H9 (cell line): ENCODE data around the gene SDE2. TPM values are rescaled to one million over a fixed set of nuclear protein-coding genes. Genes with fewer than 3 reads are reported as not detected.

Experiments used
- DNase-seq: peaks from one replicate; pipeline ENCODE4 v3.0.0-alpha.2; 2017
- H2AFZ ChIP-seq: one replicate; pipeline ENCODE4 v1.6.1; 2013; ENCODE audit warnings: mild to moderate bottlenecking, low read length, control low read depth, moderate library complexity
- H2AK5ac ChIP-seq: 2 replicates; pipeline ENCODE4 v1.6.1; 2013; ENCODE audit warnings: low read length, control low read depth, mixed read lengths; ENCODE audit not compliant: insufficient read length
- H2BK120ac ChIP-seq: one replicate; pipeline ENCODE4 v1.6.1; 2013; ENCODE audit warnings: low read depth, mild to moderate bottlenecking, low read length, control low read depth, inconsistent platforms; ENCODE audit not compliant: poor library complexity, severe bottlenecking
- H2BK12ac ChIP-seq: 2 replicates; pipeline ENCODE4 v1.6.1; 2013; ENCODE audit warnings: low read length, control low read depth, mixed read lengths, low read depth; ENCODE audit not compliant: insufficient read length
- H2BK15ac ChIP-seq: 2 replicates; pipeline ENCODE4 v1.6.1; 2013; ENCODE audit warnings: low read depth, low read length, control low read depth
- H2BK20ac ChIP-seq: one replicate; pipeline ENCODE4 v1.6.1; 2013; ENCODE audit warnings: low read depth, mild to moderate bottlenecking, low read length, control low read depth, inconsistent platforms; ENCODE audit not compliant: poor library complexity, severe bottlenecking
- H2BK5ac ChIP-seq: 2 replicates; pipeline ENCODE4 v1.6.1; 2013; ENCODE audit warnings: low read length, control low read depth, mixed read lengths; ENCODE audit not compliant: insufficient read length
- H3K14ac ChIP-seq: 2 replicates; pipeline ENCODE4 v1.6.1; 2013; ENCODE audit warnings: low read length, control low read depth; ENCODE audit not compliant: insufficient read depth
- H3K18ac ChIP-seq: 2 replicates; pipeline ENCODE4 v1.6.1; 2013; ENCODE audit warnings: low read depth, mild to moderate bottlenecking, mixed read lengths, low read length, control low read depth; ENCODE audit not compliant: insufficient read length
- H3K23ac ChIP-seq: 2 replicates; pipeline ENCODE4 v1.6.1; 2013; ENCODE audit warnings: low read length, control low read depth, mixed read lengths, low read depth; ENCODE audit not compliant: insufficient read length
- H3K23me2 ChIP-seq: 2 replicates; pipeline ENCODE4 v1.6.1; 2013; ENCODE audit warnings: low read depth, mild to moderate bottlenecking, mixed read lengths, low read length, control low read depth; ENCODE audit not compliant: insufficient read length, poor library complexity, severe bottlenecking
- H3K27ac ChIP-seq: 2 replicates; pipeline ENCODE4 v1.5.1; 2013; ENCODE audit warnings: low read length, control low read depth, mixed read lengths, low read depth; ENCODE audit not compliant: insufficient read length
- H3K27me3 ChIP-seq: 2 replicates; pipeline ENCODE4 v1.6.1; 2013; ENCODE audit warnings: low read length, control low read depth, inconsistent platforms; ENCODE audit not compliant: insufficient read depth
- H3K4ac ChIP-seq: 2 replicates; pipeline ENCODE4 v1.6.1; 2013; ENCODE audit warnings: low read depth, mild to moderate bottlenecking, control low read depth, inconsistent platforms, low read length, moderate library complexity
- H3K4me1 ChIP-seq: 2 replicates; pipeline ENCODE4 v1.6.1; 2013; ENCODE audit warnings: low read length, control low read depth, inconsistent platforms; ENCODE audit not compliant: insufficient read depth
- H3K4me2 ChIP-seq: 2 replicates; pipeline ENCODE4 v1.6.1; 2013; ENCODE audit warnings: low read length, control low read depth, mixed read lengths; ENCODE audit not compliant: insufficient read length, insufficient read depth
- H3K56ac ChIP-seq: 2 replicates; pipeline ENCODE4 v1.6.1; 2013; ENCODE audit warnings: low read depth, mild to moderate bottlenecking, mixed read lengths, low read length, control low read depth; ENCODE audit not compliant: insufficient read length
- H3K79me1 ChIP-seq: 2 replicates; pipeline ENCODE4 v1.6.1; 2013; ENCODE audit warnings: low read depth, mild to moderate bottlenecking, moderate library complexity, low read length, control low read depth, inconsistent platforms; ENCODE audit not compliant: insufficient read depth, poor library complexity, severe bottlenecking
- H3K79me2 ChIP-seq: 2 replicates; pipeline ENCODE4 v1.6.1; 2013; ENCODE audit warnings: low read length, control low read depth, inconsistent platforms; ENCODE audit not compliant: insufficient read depth
- H3K9ac ChIP-seq: 2 replicates; pipeline ENCODE4 v1.6.1; 2013; ENCODE audit warnings: low read length, control low read depth, mixed read lengths; ENCODE audit not compliant: insufficient read length; ENCODE audit errors: extremely low read depth
- H3K9me3 ChIP-seq: one replicate; pipeline ENCODE4 v1.6.1; 2013; ENCODE audit warnings: low read depth, low read length, inconsistent platforms; ENCODE audit not compliant: control insufficient read depth
- H3T11ph ChIP-seq: one replicate; pipeline ENCODE4 v1.6.1; 2013; ENCODE audit warnings: mild to moderate bottlenecking, low read length, control low read depth, inconsistent platforms
- H4K20me1 ChIP-seq: one replicate; pipeline ENCODE4 v1.6.1; 2013; ENCODE audit not compliant: control insufficient read depth, insufficient read length, insufficient read depth
- H4K5ac ChIP-seq: 2 replicates; pipeline ENCODE4 v1.6.1; 2013; ENCODE audit warnings: low read depth, mild to moderate bottlenecking, mixed read lengths, low read length, control low read depth; ENCODE audit not compliant: insufficient read length
- H4K8ac ChIP-seq: replicated peaks from 2 replicates; pipeline ENCODE4 v1.6.1; 2013; ENCODE audit warnings: low read length, control low read depth, mixed read lengths, low read depth; ENCODE audit not compliant: insufficient read length
- H4K91ac ChIP-seq: 2 replicates; pipeline ENCODE4 v1.6.1; 2013; ENCODE audit warnings: low read depth, mild to moderate bottlenecking, moderate library complexity, mixed read lengths, low read length, control low read depth; ENCODE audit not compliant: insufficient read length
- H3K27ac Mint-ChIP-seq, 3 experiments: 2 replicates in 2 of 3; 3 replicates in 1 of 3; pipeline ENCODE4 v1.8.0; 2020 to 2021; ENCODE audit warnings: mixed read lengths in 3 of 3, mild to moderate bottlenecking in 1 of 3, moderate library complexity in 1 of 3
- H3K27me3 Mint-ChIP-seq: 2 replicates; pipeline ENCODE4 v1.8.0; 2021; ENCODE audit warnings: low read depth, mild to moderate bottlenecking, moderate library complexity, mixed read lengths
- H3K36me3 Mint-ChIP-seq, 3 experiments: 2 replicates in 2 of 3; 3 replicates in 1 of 3; pipeline ENCODE4 v1.8.0; 2020 to 2021; ENCODE audit warnings: low read depth in 3 of 3, mixed read lengths in 3 of 3; ENCODE audit not compliant: insufficient read depth in 1 of 3
- H3K4me1 Mint-ChIP-seq, 2 experiments: 2 replicates each; pipeline ENCODE4 v1.8.0; 2020; ENCODE audit warnings: mixed read lengths in 2 of 2
- H3K4me3 Mint-ChIP-seq, 2 experiments: 2 replicates in 1 of 2; 3 replicates in 1 of 2; pipeline ENCODE4 v1.8.0; 2020 to 2021; ENCODE audit warnings: mild to moderate bottlenecking in 2 of 2, mixed read lengths in 2 of 2, moderate library complexity in 1 of 2
- H3K9me3 Mint-ChIP-seq, 2 experiments: 2 replicates in 1 of 2; 3 replicates in 1 of 2; pipeline ENCODE4 v1.8.0; 2020; ENCODE audit warnings: mild to moderate bottlenecking in 2 of 2, mixed read lengths in 2 of 2, moderate library complexity in 1 of 2
- WGBS: extraction: QIAGEN DNeasy Blood & Tissue Kit; methylation state at CpG from one replicate; pipeline ENCODE4 v1.1.7; 2013; ENCODE audit warnings: missing lambda C conversion rate, low lambda C conversion rate, mixed read lengths; ENCODE audit not compliant: insufficient read length; ENCODE audit errors: extremely low coverage; 5-methylcytosine and 5-hydroxymethylcytosine counted together
- total RNA-seq: library from RNA; stranded (reverse); gene quantifications from 2 replicates; pipeline ENCODE4 v1.2.1, GENCODE V29; 2021
- TF ChIP-seq, protein P1 (sequence below): fragments of 200-600 bp; sonication (generic); conservative IDR thresholded peaks from 3 replicates; pipeline ENCODE4 v1.8.0; 2021; ENCODE audit warnings: antibody characterized with exemption, mild to moderate bottlenecking

The SDE2 gene
- total RNA-seq, 1 experiment from 2014 or later, result 20.5 TPM

DNA sequence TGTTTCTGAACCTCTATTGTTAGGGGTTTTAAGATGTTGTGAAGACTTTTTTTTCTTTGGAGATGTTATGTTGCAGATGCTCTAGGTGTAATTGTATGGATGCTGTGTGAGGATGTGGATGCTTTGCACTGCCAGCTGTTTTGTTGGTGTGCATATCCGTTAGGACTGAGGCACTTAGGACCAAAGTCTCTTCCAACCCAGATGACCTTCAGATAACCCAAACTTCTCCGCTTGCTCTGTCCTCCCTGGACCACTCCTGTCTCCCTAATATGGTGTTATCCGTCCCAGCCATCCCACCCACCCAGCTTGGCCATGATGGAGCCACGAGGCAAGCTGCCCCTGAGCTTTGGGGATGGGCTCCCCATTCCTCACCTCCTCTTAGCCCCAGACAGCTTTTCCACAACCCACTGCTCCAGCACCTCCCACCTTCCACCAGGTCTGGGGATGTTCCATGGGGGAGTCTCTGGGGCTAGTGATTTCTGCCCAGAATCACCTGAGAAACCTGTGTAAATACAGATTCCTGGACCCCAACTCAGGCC is 53.0 kb downstream of the SDE2 start:
- Histone ChIP-seq H2AFZ (no peak overlapping the region), H3K14ac (no peak overlapping the region; the same call in 1 of the 2 replicates), H3K4me1 (peaks cover 28% of the 10 kb centered on the region; the same call in 1 of the 2 replicates), H3K9ac (no peak overlapping the region), H4K91ac (no peak overlapping the region), H4K8ac (no peak overlapping the region), H2BK5ac (no peak overlapping the region), H3K18ac (no peak overlapping the region), H3K23me2 (no peaks in the 10 kb centered on the region), H4K5ac (no peak overlapping the region), H2BK120ac (no peak overlapping the region), H2AK5ac (no peak overlapping the region), H3K79me2 (no peaks in the 10 kb centered on the region), H3K79me1 (no peaks in the 10 kb centered on the region), H3K9me3 (no peaks in the 10 kb centered on the region), H3K27me3 (no peaks in the 10 kb centered on the region; the same call in 1 of the 2 replicates), H3K4ac (no peak overlapping the region), H3K4me2 (peak overlapping the region; percentile 8), H2BK20ac (no peak overlapping the region), H2BK15ac (no peak overlapping the region), H3T11ph (no peak overlapping the region), H3K23ac (no peak overlapping the region), H2BK12ac (peak overlapping the region; percentile 51), H3K56ac (no peak overlapping the region), H3K27ac (peak overlapping the region; percentile 64), H4K20me1 (no peaks in the 10 kb centered on the region)
- Mint-ChIP-seq H3K4me1 (peaks cover 64 to 72% of the 10 kb centered on the region in 2 experiments), H3K27me3 (peaks cover 10% of the 10 kb centered on the region), H3K4me3 (peak overlapping the region in 1 of 2 experiments; percentile 63; a peak in 2 of 5 replicates), H3K36me3 (no peaks in the 10 kb centered on the region), H3K9me3 (no peaks in the 10 kb centered on the region; a peak in 2 of 5 replicates), H3K27ac (peak overlapping the region; percentile 23 to 97 (median 55); a peak in 5 of 7 replicates)
- peak; percentile 43 for DNase-seq
- WGBS, result no CpG with 5 or more reads among the region's 4 CpGs
- TF ChIP-seq, protein P1, sequence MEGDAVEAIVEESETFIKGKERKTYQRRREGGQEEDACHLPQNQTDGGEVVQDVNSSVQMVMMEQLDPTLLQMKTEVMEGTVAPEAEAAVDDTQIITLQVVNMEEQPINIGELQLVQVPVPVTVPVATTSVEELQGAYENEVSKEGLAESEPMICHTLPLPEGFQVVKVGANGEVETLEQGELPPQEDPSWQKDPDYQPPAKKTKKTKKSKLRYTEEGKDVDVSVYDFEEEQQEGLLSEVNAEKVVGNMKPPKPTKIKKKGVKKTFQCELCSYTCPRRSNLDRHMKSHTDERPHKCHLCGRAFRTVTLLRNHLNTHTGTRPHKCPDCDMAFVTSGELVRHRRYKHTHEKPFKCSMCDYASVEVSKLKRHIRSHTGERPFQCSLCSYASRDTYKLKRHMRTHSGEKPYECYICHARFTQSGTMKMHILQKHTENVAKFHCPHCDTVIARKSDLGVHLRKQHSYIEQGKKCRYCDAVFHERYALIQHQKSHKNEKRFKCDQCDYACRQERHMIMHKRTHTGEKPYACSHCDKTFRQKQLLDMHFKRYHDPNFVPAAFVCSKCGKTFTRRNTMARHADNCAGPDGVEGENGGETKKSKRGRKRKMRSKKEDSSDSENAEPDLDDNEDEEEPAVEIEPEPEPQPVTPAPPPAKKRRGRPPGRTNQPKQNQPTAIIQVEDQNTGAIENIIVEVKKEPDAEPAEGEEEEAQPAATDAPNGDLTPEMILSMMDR, result no peak
